Measurements from ENCODE around the gene SLC9A1. TPM values are rescaled to one million over a fixed set of nuclear protein-coding genes. Genes with fewer than 3 reads are reported as not detected.

Gene SLC9A1
- total and polyA plus RNA-seq, 10 of the 15 experiments (the other 5 are each of a cell fraction or from before 2014, with no cell fraction given), result 0.87 to 21.4 (median 4.3) TPM

GRCh38 chr1:27163093-27163492 lies 8.2 kb upstream of the SLC9A1 start:
- no peak overlapping the region for H2AFZ ChIP-seq (ENCODE audit: control insufficient read depth, low read depth, low read length)
- no peak overlapping the region for H3K27ac ChIP-seq (ENCODE audit: control insufficient read depth, insufficient read depth)
- H3K9ac ChIP-seq (ENCODE audit: control insufficient read depth, insufficient read depth, low read length), result no peak overlapping the region
- H3K79me2 ChIP-seq (ENCODE audit: control insufficient read depth, insufficient read depth, low read length), result no peaks in the 10 kb centered on the region
- peaks cover 12% of the 10 kb centered on the region for H3K4me1 ChIP-seq (ENCODE audit: control insufficient read depth, insufficient read depth, low read length)
- no peak overlapping the region for H3K4me3 ChIP-seq
- H3K27me3 ChIP-seq (replicated peaks in 1 of 2; ENCODE audit: control insufficient read depth in 2 of 2, insufficient read depth in 2 of 2, low read length in 1 of 2), result no peaks in the 10 kb centered on the region
- no peak overlapping the region for H3K4me2 ChIP-seq (ENCODE audit: control insufficient read depth, insufficient read depth)
- ChIA-PET SMC1A (ENCODE audit: uncharacterized antibody, unreplicated experiment) (interaction anchor here (0.8 to 2.4 kb wide), 5 partner anchors 8 to 28 kb away, joined by 3 to 9 read pairs (median 4); partner anchors contain the start of gene SLC9A1), RAD21 (ENCODE audit: unreplicated experiment) (no interaction called here), POLR2A (interaction anchor here (0.6 to 0.7 kb wide), 4 partner anchors 9 to 315 kb away, joined by 3 to 4 read pairs (median 4); partner anchors contain the start of gene SLC9A1), CTCF (interaction anchor here (0.6 to 1.5 kb wide), 2 partner anchors 51 to 1126 kb away, joined by 3 read pairs; no protein-coding TSS in a partner anchor)
- no TSS peak for BruUV-seq (replicated peaks)
- H3K9me3 ChIP-seq (replicated peaks; ENCODE audit: control insufficient read depth, insufficient read depth, low read length), result no peaks in the 10 kb centered on the region
- intact Hi-C loops (cut with micrococcal nuclease; ENCODE audit: unreplicated experiment), result no loop called here
- ATAC-seq (no peak), FAIRE-seq (no peak), DNase-seq (ENCODE audit: low read depth, low spot score) (no peak)
- in situ Hi-C loops (cut with MboI), result no loop called here
- TF ChIP-seq FOS (IDR thresholded peaks at IDR 0.05; ENCODE audit: borderline replicate concordance, extremely low read depth, insufficient read length) (no peak), MAX (IDR thresholded peaks at IDR 0.05; ENCODE audit: low read depth, low read length) (no peak), E2F4 (IDR thresholded peaks at IDR 0.05; ENCODE audit: low read depth, low read length) (no peak), BHLHE40 (IDR thresholded peaks at IDR 0.05; ENCODE audit: borderline replicate concordance in 1 of 2, low read depth in 2 of 2, low read length in 1 of 2) (no peak), MTA2 (IDR thresholded peaks at IDR 0.05; ENCODE audit: low read depth) (no peak), DPF2 (IDR thresholded peaks at IDR 0.05) (no peak), EP300 (IDR thresholded peaks at IDR 0.05; ENCODE audit: borderline replicate concordance in 1 of 2, control insufficient read depth in 1 of 2, low read depth in 2 of 2, low read length in 2 of 2) (no peak), ELK1 (IDR thresholded peaks at IDR 0.05; ENCODE audit: low read depth, low read length) (no peak), MLLT1 (IDR thresholded peaks at IDR 0.05) (no peak), TCF12 (IDR thresholded peaks at IDR 0.05; ENCODE audit: low read depth, low read length) (no peak), CREB1 (IDR thresholded peaks at IDR 0.05; ENCODE audit: low read depth) (no peak)
- H3K36me3 ChIP-seq (ENCODE audit: control insufficient read depth in 2 of 2, insufficient read depth in 2 of 2, low read length in 1 of 2), result no peaks in the 10 kb centered on the region
- WGBS (ENCODE audit: insufficient coverage, insufficient replicate concordance, low lambda C conversion rate, missing lambda C conversion rate), result 88% methylated on average over 5 of the region's 6 CpGs
- no peaks in the 10 kb centered on the region for H4K20me1 ChIP-seq (ENCODE audit: control insufficient read depth, insufficient read depth)

All from GM12878 (cell line).